Suppressor macrophage treated with lipopolysaccharide for 1 hour (primary cell): ENCODE measurements around the gene CPSF4L.

Experiments used
- DNase-seq, 3 donors: peaks; one replicate each; pipeline ENCODE4 v3.0.0-alpha.2; 2020 to 2022

Gene CPSF4L

DNA sequence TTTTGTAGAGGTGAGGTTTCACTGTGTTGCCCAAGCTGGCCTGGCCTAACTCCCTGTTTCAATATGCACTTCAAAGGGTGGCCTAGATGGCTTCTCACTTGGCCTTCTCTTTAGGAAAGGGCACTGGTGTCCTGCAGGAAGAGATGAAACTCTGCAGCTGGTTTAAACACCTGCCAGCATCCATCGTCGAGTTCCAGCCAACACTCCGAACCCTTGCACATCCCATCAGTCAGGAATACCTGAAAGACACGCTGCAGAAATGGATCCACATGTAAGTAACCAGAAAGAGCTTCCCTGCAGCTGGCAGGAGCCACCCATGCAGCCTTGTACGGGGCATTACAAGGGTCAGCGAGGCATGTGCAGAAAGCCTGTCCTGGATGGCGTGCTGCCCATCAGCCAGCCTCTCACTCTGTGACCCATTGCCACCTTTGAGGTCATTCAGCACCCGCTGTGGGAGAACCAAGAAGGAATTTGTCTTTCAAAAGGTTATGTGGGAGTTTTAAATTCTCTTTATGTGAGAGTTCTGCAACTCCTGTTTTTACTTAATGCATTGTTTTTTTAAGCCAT lies 61.8 kb downstream of the CPSF4L start:
- no peak for DNase-seq

DNA sequence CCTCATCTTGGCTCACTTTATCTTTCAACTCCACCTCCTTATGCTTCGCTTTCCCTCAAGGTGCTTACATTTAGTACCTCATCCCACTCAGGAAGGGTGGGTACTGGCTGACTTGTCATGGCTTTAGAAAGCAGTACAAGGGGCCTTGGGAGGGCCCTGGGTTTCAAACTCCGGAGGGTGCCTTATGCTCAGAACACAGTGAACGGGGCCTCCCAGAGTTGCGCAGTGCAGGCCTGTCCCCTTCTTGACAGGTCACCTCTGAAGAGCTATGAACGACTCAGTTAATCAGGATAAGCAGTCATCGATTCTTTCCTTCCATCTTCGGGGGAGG lies 62.8 kb downstream of the CPSF4L start:
- DNase-seq: no peak
